HG03095 (cell line): Measurements from ENCODE around the gene CRTC3.
"Not testable (repeated sequence)": the region's sequence is repeated elsewhere in the genome, so short reads cannot be mapped to it uniquely, and the experiment has no call there.

Experiments used
- ATAC-seq: cut with Tn5 transposase; IDR thresholded peaks from one replicate; pipeline ENCODE4 v1.9.1; 2021; ENCODE audit warnings: moderate library complexity; ENCODE audit not compliant: unreplicated experiment

CRTC3 gene

DNA sequence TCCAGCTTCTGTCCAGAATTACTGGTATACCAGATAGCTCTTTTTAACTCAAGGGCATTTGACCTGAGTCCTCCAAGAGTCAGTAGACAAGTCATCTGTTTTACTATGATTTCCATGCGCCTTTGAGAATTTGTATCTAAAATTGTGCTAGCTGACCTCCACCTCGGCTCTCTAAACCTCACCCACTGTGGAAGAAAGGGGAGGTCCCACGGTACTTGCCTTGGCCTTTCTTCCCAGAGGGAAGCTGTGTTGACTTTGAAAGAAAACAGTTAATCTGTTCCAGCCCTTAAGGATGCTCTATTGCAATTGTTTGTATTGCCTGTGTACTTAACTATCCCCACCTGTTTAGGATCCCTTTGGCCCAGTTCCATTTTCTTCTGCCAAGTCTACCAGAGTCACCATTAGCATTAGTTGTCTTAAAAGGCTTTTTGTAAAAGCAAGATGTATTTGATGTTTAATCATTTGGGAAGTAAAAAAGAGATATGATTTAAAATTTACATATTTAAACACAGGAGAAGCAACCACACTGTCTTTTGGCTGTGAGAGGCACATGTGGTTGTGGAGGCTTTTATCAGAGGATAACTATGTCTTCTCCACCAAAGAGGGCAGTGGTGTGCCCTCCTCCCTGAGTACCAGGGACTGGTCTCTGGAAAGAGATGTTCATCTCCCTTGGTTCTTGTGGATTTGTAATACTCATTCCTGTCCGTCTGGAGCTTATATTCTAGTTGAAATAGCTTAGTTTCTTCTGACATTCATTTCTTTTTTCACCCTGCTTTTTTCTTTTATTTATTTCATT, 88.8 kb downstream of the CRTC3 start:
- no peak for ATAC-seq

- ATAC-seq = no peak
Observed at GRCh38 chr15:90619468-90619867, 89.7 kb downstream of the CRTC3 start.

- ATAC-seq = no peak
Observed at GRCh38 chr15:90619939-90620338, 90.2 kb downstream of the CRTC3 start.

GRCh38 chr15:90620379-90621067, 90.8 kb downstream of the CRTC3 start:
- peak; percentile 80 for ATAC-seq

- ATAC-seq = no peak
Observed at GRCh38 chr15:90623854-90624253, 94.1 kb downstream of the CRTC3 start.

- ATAC-seq = no peak
Observed at GRCh38 chr15:90624278-90624981, 94.7 kb downstream of the CRTC3 start.

- no peak for ATAC-seq
Observed at GRCh38 chr15:90625037-90625436, 95.3 kb downstream of the CRTC3 start.

DNA sequence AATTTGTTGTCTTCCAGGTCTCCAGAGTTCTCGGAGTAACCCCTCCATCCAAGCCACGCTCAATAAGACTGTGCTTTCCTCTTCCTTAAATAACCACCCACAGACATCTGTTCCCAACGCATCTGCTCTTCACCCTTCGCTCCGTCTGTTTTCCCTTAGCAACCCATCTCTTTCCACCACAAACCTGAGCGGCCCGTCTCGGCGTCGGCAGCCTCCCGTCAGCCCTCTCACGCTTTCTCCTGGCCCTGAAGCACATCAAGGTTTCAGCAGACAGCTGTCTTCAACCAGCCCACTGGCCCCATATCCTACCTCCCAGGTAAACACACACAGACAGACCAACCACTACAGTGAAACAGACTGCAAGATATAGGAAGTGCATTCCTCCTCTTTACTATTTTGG, 99.5 kb downstream of the CRTC3 start:
- ATAC-seq = no peak

- ATAC-seq = no peak
Observed at GRCh38 chr15:90633360-90633759, 103.6 kb downstream of the CRTC3 start.

GRCh38 chr15:90636993-90637392, 107.3 kb downstream of the CRTC3 start:
- not testable (repeated sequence) for ATAC-seq

DNA sequence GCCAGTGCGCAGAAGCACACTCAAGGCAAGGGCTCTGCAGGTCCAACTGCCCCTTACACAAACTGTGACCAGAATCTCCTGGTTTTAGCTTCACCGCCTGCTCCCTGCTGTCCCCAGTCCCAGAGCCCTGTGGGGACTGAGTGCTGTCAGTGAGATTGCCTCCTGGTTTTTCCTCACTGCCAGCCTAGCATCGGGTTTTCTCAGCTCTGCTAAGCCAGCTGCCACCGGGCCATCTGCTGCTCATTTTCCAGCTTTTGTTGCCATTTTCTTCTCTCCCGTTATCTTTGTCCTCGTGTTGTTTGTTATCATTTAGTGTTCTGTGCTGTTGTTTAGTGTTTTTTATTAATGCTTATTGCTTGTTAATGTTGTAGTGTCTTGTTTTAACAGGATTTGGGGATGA, 108.0 kb downstream of the CRTC3 start:
- no peak for ATAC-seq

DNA sequence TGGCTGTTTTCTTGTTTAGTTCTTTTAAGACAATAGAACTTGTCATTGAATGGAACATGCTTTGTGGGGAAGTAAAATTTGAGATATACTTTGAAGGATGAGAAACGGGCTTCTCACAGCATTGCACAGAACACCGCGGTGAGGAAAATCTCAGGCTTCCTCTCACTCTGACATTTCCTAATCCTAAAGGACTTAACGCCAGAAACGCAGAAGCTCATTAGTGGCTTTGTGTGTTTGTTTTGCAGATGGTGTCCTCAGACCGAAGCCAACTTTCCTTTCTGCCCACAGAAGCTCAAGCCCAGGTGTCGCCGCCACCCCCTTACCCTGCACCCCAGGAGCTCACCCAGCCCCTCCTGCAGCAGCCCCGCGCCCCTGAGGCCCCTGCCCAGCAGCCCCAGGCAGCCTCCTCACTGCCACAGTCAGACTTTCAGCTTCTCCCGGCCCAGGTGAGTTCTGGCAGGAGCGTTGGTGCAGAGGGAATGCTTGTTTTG, 108.5 kb downstream of the CRTC3 start:
- ATAC-seq = no peak

DNA sequence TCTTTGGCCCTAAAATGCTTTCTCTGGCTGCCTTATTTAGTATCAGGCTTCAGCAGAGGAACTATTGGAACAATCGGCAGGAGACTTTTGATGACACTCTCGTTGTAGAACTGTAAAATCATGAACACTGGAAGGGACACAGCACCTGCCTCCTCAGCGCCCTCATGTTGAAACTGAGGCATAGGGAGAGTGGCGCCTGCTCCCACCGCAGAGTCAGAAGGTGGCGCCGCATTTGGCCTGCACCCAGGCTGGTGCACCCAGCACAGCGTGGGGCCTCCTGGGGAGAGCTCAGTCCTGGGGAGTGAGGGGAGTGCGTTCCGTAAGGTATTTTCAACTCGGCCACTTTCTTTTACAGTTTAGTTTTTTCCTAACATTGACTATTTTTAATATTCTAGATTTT, 109.2 kb downstream of the CRTC3 start:
- ATAC-seq = no peak

GRCh38 chr15:90640862-90641261, 111.1 kb downstream of the CRTC3 start:
- no peak for ATAC-seq

DNA sequence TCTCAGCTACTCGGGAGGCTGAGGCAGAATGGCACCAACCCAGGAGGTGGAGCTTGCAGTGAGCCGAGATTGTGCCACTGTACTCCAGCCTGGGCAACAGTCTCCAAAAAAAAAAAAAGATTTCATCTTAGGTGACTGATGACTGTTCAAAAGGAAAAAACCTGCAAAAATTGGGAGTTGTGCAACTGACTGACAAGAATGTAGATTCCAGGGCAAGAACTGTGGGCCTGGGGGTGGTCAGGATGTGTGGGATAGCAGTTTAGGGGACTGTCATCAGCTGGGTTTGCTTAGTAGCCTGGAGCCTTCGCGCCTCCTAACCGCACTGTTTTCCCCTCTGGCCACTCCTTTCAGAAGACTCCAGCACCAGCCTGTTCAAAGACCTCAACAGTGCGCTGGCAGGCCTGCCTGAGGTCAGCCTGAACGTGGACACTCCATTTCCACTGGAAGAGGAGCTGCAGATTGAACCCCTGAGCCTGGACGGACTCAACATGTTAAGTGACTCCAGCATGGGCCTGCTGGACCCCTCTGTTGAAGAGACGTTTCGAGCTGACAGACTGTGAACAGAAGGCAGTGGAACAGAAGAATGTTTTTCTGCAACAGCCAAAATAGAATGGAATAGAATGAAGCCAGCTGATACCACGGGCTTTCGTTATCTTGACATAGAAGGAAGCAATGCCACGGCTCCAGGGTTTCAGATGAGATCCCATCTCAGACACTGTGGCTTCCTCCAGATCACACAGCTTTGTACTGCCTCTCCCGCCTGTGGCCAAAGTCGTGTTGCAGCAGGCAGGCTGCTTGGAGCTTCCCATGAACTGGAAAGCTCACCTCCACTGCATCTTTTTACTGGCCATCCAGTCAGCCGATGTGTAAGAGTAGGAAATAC, 112.1 kb downstream of the CRTC3 start:
- no peak for ATAC-seq

GRCh38 chr15:90642464-90643300, 113.0 kb downstream of the CRTC3 start:
- ATAC-seq = no peak

GRCh38 chr15:90643301-90643632, 113.5 kb downstream of the CRTC3 start:
- ATAC-seq = no peak

DNA sequence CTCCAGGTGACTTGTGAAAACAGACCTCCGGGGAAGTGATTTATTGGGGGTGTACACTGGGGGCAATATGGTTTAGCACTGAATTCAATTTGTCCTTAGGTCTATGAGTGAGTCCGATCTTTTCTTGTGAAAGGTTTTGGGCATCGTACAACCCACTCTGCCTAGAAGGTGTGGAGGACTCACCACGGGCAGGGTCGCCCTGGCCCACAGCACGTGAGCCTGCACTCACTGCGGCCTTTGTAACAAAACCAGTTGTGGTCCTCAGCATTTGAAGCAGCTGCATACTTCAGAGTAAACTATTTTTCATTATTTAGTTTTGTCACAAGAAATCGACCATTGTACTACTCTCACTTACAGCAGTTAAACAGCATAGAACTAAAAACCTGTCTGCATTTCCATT, 114.8 kb downstream of the CRTC3 start:
- no peak for ATAC-seq

GRCh38 chr15:90644952-90645725, 115.4 kb downstream of the CRTC3 start:
- no peak for ATAC-seq
